HG03575 (cell line): ENCODE data around the gene SOWAHB.

Experiments
- ATAC-seq: cut with Tn5 transposase; IDR thresholded peaks from one replicate; pipeline ENCODE4 v1.9.1; 2021; ENCODE audit not compliant: unreplicated experiment, insufficient number of reproducible peaks, low FRiP score; ENCODE audit errors: extremely low read depth

Gene SOWAHB

GRCh38 chr4:76867377-76867776 lies 30.6 kb downstream of the SOWAHB start:
- ATAC-seq, result no peak

GRCh38 chr4:76866641-76867040 lies 31.3 kb downstream of the SOWAHB start:
- ATAC-seq, result no peak

DNA sequence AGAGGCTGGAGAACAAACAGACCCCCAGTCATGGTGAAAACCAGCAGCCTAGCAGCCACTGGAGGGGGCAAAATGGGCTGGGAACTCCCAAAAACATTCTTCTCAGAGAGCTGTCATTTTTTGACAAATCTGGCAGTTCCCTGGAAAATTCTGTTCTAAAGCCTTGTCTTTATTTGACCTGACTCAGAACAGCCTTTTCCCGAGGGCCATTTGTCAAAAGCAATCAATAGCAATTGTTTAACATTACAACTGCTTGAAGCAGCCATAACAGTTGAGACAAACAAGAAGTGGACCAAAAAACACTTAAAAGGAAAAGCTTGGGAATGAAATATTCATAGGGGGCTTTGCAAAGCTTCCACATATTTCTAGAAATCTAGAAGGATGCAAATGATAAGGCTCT lies 39.6 kb downstream of the SOWAHB start:
- ATAC-seq, result no peak

- ATAC-seq, result no peak
Measured at GRCh38 chr4:76857074-76857409, 40.9 kb downstream of the SOWAHB start.

DNA sequence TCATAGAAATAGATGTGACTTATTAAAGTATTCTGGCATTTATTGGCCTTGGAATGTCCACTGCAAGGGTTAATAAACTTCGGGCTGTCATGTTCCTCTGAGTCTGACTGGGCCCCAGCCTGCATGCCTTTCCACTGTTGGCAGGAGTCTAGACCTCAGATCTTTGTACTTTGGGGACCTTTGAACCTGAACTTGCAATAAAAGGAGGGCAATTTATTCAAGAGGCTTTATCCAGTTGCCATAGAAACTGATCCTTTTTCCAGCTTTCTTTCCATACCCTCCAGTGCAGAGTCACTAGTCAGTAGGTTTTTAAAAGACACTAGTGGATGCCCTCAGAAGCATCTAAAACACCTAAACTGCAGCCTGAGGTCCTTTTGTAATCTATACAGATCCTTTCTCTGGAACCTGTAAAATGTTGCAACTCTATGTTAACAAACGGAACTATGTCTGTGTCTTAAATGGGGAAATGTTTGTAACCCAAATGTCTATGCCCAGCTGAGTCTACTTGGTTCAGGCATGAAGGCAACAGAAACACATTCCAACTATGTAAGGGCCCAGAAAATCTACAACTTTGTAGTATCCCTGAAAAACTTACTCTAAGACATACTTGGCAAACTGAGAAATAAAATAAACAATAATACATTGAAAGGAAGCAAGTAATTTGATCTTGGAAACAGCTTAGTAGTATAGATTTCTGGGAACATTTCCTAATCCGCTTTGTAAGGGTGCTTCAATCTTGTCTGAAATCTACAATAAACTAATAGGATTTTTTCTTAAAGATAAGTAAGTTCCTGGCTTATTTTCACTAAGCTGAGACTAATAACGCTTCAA lies 41.5 kb downstream of the SOWAHB start:
- no peak for ATAC-seq

GRCh38 chr4:76854858-76855257 lies 43.1 kb downstream of the SOWAHB start:
- no peak for ATAC-seq

DNA sequence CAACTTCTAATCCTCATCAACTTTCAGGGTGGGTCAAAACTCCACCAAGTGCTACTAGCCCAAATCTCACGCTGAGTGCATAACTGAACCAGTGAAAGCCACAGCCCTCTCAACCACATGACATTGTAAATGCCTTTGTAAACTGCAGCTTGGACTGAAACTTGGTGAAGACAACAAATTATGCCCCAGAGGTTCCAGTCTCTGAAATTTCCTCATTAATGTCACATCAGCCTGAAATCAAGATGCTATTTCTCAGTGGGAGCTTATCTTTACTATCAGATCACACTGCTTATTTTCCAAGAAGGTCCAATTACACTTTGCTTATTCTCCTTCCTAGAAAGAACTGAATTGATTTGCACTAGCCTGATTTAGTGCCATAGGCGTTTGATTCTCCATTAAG lies 46.6 kb downstream of the SOWAHB start:
- no peak for ATAC-seq

GRCh38 chr4:76850010-76850441 lies 47.9 kb downstream of the SOWAHB start:
- ATAC-seq, result no peak
